Measurements from ENCODE around the gene ATP2C1. TPM values are rescaled to one million over a fixed set of nuclear protein-coding genes. Genes with fewer than 3 reads are reported as not detected.

The ATP2C1 gene
- total and polyA plus RNA-seq, 2 donors (not counting 1 experiment from before 2014, with no cell fraction given) = 23.9 to 59.2 TPM

DNA sequence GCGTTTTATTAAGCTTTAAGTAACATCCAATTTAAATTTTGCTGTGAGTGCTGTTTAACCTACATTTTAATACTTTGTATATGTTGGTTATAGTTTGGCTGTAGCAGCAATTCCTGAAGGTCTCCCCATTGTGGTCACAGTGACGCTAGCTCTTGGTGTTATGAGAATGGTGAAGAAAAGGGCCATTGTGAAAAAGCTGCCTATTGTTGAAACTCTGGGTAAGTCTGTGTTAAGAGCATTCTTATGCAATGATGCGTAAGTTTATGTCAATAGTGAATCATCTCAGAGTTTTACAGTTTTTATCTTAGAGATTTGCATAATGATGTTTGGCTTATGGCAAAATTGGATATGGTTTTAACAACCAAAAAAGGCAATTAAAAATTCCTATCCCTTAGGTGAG is 70.0 kb downstream of the ATP2C1 start:
- CTCF ChIA-PET = no interaction called here
- H3K9me3 Mint-ChIP-seq (ENCODE audit: insufficient read depth) = no peaks in the 10 kb centered on the region
- peaks cover 8 to 44% of the 10 kb centered on the region in 2 experiments for H3K36me3 ChIP-seq (replicated peaks in 1 of 2; ENCODE audit: control extremely low read depth in 1 of 2, control insufficient read depth in 1 of 2, extremely low read depth in 1 of 2, insufficient read depth in 2 of 2, low read length in 1 of 2)

DNA sequence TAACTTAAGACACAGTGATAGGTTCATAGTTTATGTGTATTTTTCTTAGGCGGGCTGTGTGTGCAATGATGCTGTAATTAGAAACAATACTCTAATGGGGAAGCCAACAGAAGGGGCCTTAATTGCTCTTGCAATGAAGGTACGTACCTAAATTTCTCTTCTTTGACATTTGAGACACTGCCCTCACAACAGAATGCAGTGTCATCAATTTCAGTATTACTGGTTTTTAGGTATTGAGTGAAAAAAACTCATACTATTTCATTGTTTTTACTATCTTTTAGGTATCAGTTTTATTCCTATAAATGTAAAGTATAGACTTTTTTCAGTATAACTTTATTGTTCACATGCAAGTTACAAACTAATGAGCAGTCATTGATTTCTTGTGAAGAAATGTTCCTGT is 73.4 kb downstream of the ATP2C1 start:
- TF ChIP-seq EZH2 (IDR thresholded peaks at IDR 0.05; ENCODE audit: borderline replicate concordance, insufficient read depth, low read depth, low read length, poor library complexity, severe bottlenecking) = no peak
- TF ChIP-seq, protein P1, sequence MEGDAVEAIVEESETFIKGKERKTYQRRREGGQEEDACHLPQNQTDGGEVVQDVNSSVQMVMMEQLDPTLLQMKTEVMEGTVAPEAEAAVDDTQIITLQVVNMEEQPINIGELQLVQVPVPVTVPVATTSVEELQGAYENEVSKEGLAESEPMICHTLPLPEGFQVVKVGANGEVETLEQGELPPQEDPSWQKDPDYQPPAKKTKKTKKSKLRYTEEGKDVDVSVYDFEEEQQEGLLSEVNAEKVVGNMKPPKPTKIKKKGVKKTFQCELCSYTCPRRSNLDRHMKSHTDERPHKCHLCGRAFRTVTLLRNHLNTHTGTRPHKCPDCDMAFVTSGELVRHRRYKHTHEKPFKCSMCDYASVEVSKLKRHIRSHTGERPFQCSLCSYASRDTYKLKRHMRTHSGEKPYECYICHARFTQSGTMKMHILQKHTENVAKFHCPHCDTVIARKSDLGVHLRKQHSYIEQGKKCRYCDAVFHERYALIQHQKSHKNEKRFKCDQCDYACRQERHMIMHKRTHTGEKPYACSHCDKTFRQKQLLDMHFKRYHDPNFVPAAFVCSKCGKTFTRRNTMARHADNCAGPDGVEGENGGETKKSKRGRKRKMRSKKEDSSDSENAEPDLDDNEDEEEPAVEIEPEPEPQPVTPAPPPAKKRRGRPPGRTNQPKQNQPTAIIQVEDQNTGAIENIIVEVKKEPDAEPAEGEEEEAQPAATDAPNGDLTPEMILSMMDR (IDR thresholded peaks at IDR 0.05) = no peak
- H3K36me3 ChIP-seq (replicated peaks in 1 of 2; ENCODE audit: control extremely low read depth in 1 of 2, control insufficient read depth in 1 of 2, extremely low read depth in 1 of 2, insufficient read depth in 2 of 2, low read length in 1 of 2) = peaks cover 2 to 42% of the 10 kb centered on the region in 2 experiments

More for the DNA sequence above, 70.0 kb downstream of the ATP2C1 start:
- no peaks in the 10 kb centered on the region for H3K9me3 ChIP-seq (ENCODE audit: control extremely low read depth in 1 of 3, control insufficient read depth in 2 of 3, insufficient read depth in 1 of 3, low read length in 2 of 3)
- DNase-seq (no peak), ATAC-seq (ENCODE audit: low read depth) (no peak)
- no peaks in the 10 kb centered on the region for H3K79me2 ChIP-seq (ENCODE audit: control insufficient read depth, insufficient read depth, low read length)
- intact Hi-C loops (cut with micrococcal nuclease) = no loop called here
- Mint-ChIP-seq H3K4me3 (no peak overlapping the region), H3K27me3 (no peaks in the 10 kb centered on the region), H3K27ac (no peak overlapping the region), H3K4me1 (no peaks in the 10 kb centered on the region)
- H3K4me2 ChIP-seq (replicated peaks; ENCODE audit: low read depth, low read length, poor library complexity, severe bottlenecking) = no peak overlapping the region
- H2AFZ ChIP-seq (ENCODE audit: insufficient read depth, low read depth, low read length, poor library complexity, severe bottlenecking) = no peak overlapping the region
- no peaks in the 10 kb centered on the region for H3K27me3 ChIP-seq (replicated peaks in 1 of 4; ENCODE audit: control extremely low read depth in 1 of 4, control insufficient read depth in 3 of 4, insufficient read depth in 4 of 4, low read length in 3 of 4)
- no peak for TF ChIP-seq EZH2 (IDR thresholded peaks at IDR 0.05; ENCODE audit: borderline replicate concordance, insufficient read depth, low read depth, low read length, poor library complexity, severe bottlenecking)
- TF ChIP-seq, protein P1 (IDR thresholded peaks at IDR 0.05) = no peak
- POLR2A ChIA-PET = no interaction called here
- H4K20me1 ChIP-seq (ENCODE audit: control insufficient read depth, insufficient read depth, low read length, poor library complexity, severe bottlenecking) = no peaks in the 10 kb centered on the region
- no peak overlapping the region for H3K4me3 ChIP-seq (ENCODE audit: control extremely low read depth in 1 of 5, extremely low read depth in 1 of 5, insufficient read depth in 1 of 5, low read depth in 2 of 5, low read length in 4 of 5)
- H3K9ac ChIP-seq (ENCODE audit: low read length) = no peak overlapping the region
- no peak overlapping the region for H3K27ac ChIP-seq (ENCODE audit: low read length in 2 of 2)
- 100% methylated on average over 1 of the region's 3 CpGs for WGBS (ENCODE audit: insufficient coverage)
- no peaks in the 10 kb centered on the region for H3K4me1 ChIP-seq (ENCODE audit: control insufficient read depth in 2 of 2, insufficient read depth in 2 of 2, low read length in 2 of 2)

More for the DNA sequence above, 73.4 kb downstream of the ATP2C1 start:
- H3K27me3 ChIP-seq (replicated peaks in 1 of 4; ENCODE audit: control extremely low read depth in 1 of 4, control insufficient read depth in 3 of 4, insufficient read depth in 4 of 4, low read length in 3 of 4) = no peaks in the 10 kb centered on the region
- H3K9me3 ChIP-seq (ENCODE audit: control extremely low read depth in 1 of 3, control insufficient read depth in 2 of 3, insufficient read depth in 1 of 3, low read length in 2 of 3) = peaks cover 0 to 5% (median 0%) of the 10 kb centered on the region in 3 donors
- Mint-ChIP-seq H3K9me3 (ENCODE audit: insufficient read depth) (no peaks in the 10 kb centered on the region), H3K27me3 (no peaks in the 10 kb centered on the region), H3K4me1 (no peaks in the 10 kb centered on the region), H3K4me3 (no peak overlapping the region), H3K27ac (no peak overlapping the region)
- H3K27ac ChIP-seq (ENCODE audit: low read length in 2 of 2) = no peak overlapping the region
- intact Hi-C loops (cut with micrococcal nuclease) = no loop called here
- no peak overlapping the region for H3K9ac ChIP-seq (ENCODE audit: low read length)
- H3K79me2 ChIP-seq (ENCODE audit: control insufficient read depth, insufficient read depth, low read length) = no peaks in the 10 kb centered on the region
- no peak overlapping the region for H3K4me3 ChIP-seq (ENCODE audit: control extremely low read depth in 1 of 5, extremely low read depth in 1 of 5, insufficient read depth in 1 of 5, low read depth in 2 of 5, low read length in 4 of 5)
- ChIA-PET POLR2A (no interaction called here), CTCF (interaction anchor here (1.0 kb wide), 1 partner anchor 74 kb away, joined by 5 read pairs; the partner anchor contains the start of gene ATP2C1)
- H2AFZ ChIP-seq (ENCODE audit: insufficient read depth, low read depth, low read length, poor library complexity, severe bottlenecking) = no peak overlapping the region
- no peak for ATAC-seq (ENCODE audit: low read depth)
- H4K20me1 ChIP-seq (ENCODE audit: control insufficient read depth, insufficient read depth, low read length, poor library complexity, severe bottlenecking) = no peaks in the 10 kb centered on the region
- H3K4me1 ChIP-seq (ENCODE audit: control insufficient read depth in 2 of 2, insufficient read depth in 2 of 2, low read length in 2 of 2) = no peaks in the 10 kb centered on the region
- no CpG with 5 or more reads among the region's 2 CpGs for WGBS (ENCODE audit: insufficient coverage)
- DNase-seq = no peak
- no peak overlapping the region for H3K4me2 ChIP-seq (replicated peaks; ENCODE audit: low read depth, low read length, poor library complexity, severe bottlenecking)

Measured in B cell (primary cell).